NOMO-1 treated with dmso at 0.1 percent for 144 hours (cell line): ENCODE results near the gene SLC39A13.

Experiments
- DNase-seq: peaks from one replicate; lab custom pipeline; 2025; ENCODE audit not compliant: unreplicated experiment; lab: John Stamatoyannopoulos, UW

The SLC39A13 gene

GRCh38 chr11:47407746-47408590, at the start of gene SLC39A13:
TSS of gene SLC39A13 (plus strand) at chr11:47408590. CDS start at chr11:47410095, 1,505 bp downstream.
- DNase-seq, result peak; percentile 99

GRCh38 chr11:47358731-47359051, 49.7 kb upstream of the SLC39A13 start:
- DNase-seq, result no peak

GRCh38 chr11:47359162-47359561, 49.2 kb upstream of the SLC39A13 start:
- no peak for DNase-seq

- peak; percentile 62 for DNase-seq
Observed at GRCh38 chr11:47359586-47359985, 48.8 kb upstream of the SLC39A13 start.

GRCh38 chr11:47360341-47360740, 48.0 kb upstream of the SLC39A13 start:
- no peak for DNase-seq

- no peak for DNase-seq
Observed at GRCh38 chr11:47361419-47361818, 47.0 kb upstream of the SLC39A13 start.

- no peak for DNase-seq
Observed at GRCh38 chr11:47366020-47366490, 42.3 kb upstream of the SLC39A13 start.

GRCh38 chr11:47369676-47370075, 38.7 kb upstream of the SLC39A13 start:
- no peak for DNase-seq

- DNase-seq, result no peak
Observed at GRCh38 chr11:47372422-47372821, 36.0 kb upstream of the SLC39A13 start.

GRCh38 chr11:47373876-47374719, 34.3 kb upstream of the SLC39A13 start:
- no peak for DNase-seq

- DNase-seq, result no peak
Observed at GRCh38 chr11:47374720-47375019, 33.7 kb upstream of the SLC39A13 start.

- DNase-seq, result no peak
Observed at GRCh38 chr11:47375020-47375419, 33.4 kb upstream of the SLC39A13 start.

- no peak for DNase-seq
Observed at GRCh38 chr11:47375546-47376085, 32.8 kb upstream of the SLC39A13 start.

- no peak for DNase-seq
Observed at GRCh38 chr11:47376107-47376524, 32.3 kb upstream of the SLC39A13 start.

- peak; percentile 69 for DNase-seq
Observed at GRCh38 chr11:47376525-47377371, 31.6 kb upstream of the SLC39A13 start.

GRCh38 chr11:47377571-47378009, 30.8 kb upstream of the SLC39A13 start:
- no peak for DNase-seq

GRCh38 chr11:47378010-47378835, 30.2 kb upstream of the SLC39A13 start, which contains the start of gene SPI1:
TSS of gene SPI1 (minus strand) at chr11:47378547. CDS start at chr11:47378353, 194 bp downstream.
- peak; percentile 92 for DNase-seq

- DNase-seq, result no peak
Observed at GRCh38 chr11:47378836-47379170, 29.6 kb upstream of the SLC39A13 start.

GRCh38 chr11:47379317-47379716, 29.1 kb upstream of the SLC39A13 start:
- no peak for DNase-seq

- DNase-seq, result no peak
Observed at GRCh38 chr11:47380078-47380477, 28.3 kb upstream of the SLC39A13 start.
